Endothelial cell of umbilical vein (primary cell): ENCODE data around the gene KCNJ15. TPM values are rescaled to one million over a fixed set of nuclear protein-coding genes. Genes with fewer than 3 reads are reported as not detected.

Source experiments
- BruUV-seq: library from RNA; stranded (reverse); fragments of 400-500 nt; replicated peaks from 2 replicates; lab custom pipeline; 2021; lab: Mats Ljungman, UMichigan
- CTCF ChIA-PET: fragments of 300-600, 350-600 bp; sonication (Branson Sonifier 250); formaldehyde crosslinking; loops from one replicate; lab custom pipeline; 2021; ENCODE audit warnings: antibody characterized with exemption, inconsistent platforms; lab: Charles Lee
- POLR2A ChIA-PET: fragments of 300-600, 350-600 bp; sonication (Branson Sonifier 250); formaldehyde crosslinking; loops from one replicate; lab custom pipeline; 2021; ENCODE audit warnings: antibody characterized with exemption, inconsistent platforms; lab: Charles Lee
- DNase-seq: peaks from one replicate; pipeline ENCODE4 v3.0.0-alpha.2; 2011; ENCODE audit warnings: low read depth, low spot score
- FAIRE-seq: peaks from 2 replicates; lab custom pipeline; 2011; peaks lifted over from hg19 to GRCh38; lab: Jason Lieb, UNC
- H2AFZ ChIP-seq: 2 replicates; pipeline ENCODE4 v1.6.0; 2012; ENCODE audit warnings: low read depth, low read length, control low read depth, inconsistent platforms
- H3K27ac ChIP-seq: 2 replicates; pipeline ENCODE4 v1.5.1; 2011; ENCODE audit warnings: low read depth, mild to moderate bottlenecking, control low read depth, low read length, moderate library complexity; ENCODE audit not compliant: insufficient read depth
- H3K27me3 ChIP-seq, 2 experiments: 2 replicates each; pipeline versions ENCODE4 v1.6.0 to v1.6.1; 2011; ENCODE audit warnings: low read length in 2 of 2, mixed read lengths in 1 of 2; ENCODE audit not compliant: control insufficient read depth in 2 of 2, insufficient read depth in 2 of 2
- H3K36me3 ChIP-seq, 2 experiments: 2 replicates in 1 of 2; 3 replicates in 1 of 2; pipeline ENCODE4 v1.5.1; 2011; ENCODE audit warnings: low read length in 2 of 2, mild to moderate bottlenecking in 1 of 2, moderate library complexity in 1 of 2; ENCODE audit not compliant: control insufficient read depth in 2 of 2, insufficient read depth in 2 of 2; ENCODE audit errors: extremely low read depth in 1 of 2
- H3K4me1 ChIP-seq: 3 replicates; pipeline ENCODE4 v1.5.1; 2011; ENCODE audit warnings: mild to moderate bottlenecking, low read length; ENCODE audit not compliant: control insufficient read depth, insufficient read depth; ENCODE audit errors: extremely low read depth
- H3K4me2 ChIP-seq: 2 replicates; pipeline ENCODE4 v1.6.1; 2011; ENCODE audit warnings: low read length, control low read depth, mixed read lengths; ENCODE audit not compliant: insufficient read depth
- H3K4me3 ChIP-seq, 3 experiments: fragments of 200-600 bp in 1 of 3; sonication (generic), shearing (Covaris generic) in 1 of 3; replicated peaks in 1 of 3; 2 replicates each; pipeline ENCODE4 v1.5.1; 2011 to 2016; ENCODE audit warnings: control low read depth in 3 of 3, low read length in 3 of 3, mild to moderate bottlenecking in 2 of 3, inconsistent platforms in 1 of 3, low read depth in 1 of 3, moderate library complexity in 1 of 3; ENCODE audit not compliant: insufficient read depth in 1 of 3
- H3K79me2 ChIP-seq: 2 replicates; pipeline ENCODE4 v1.6.0; 2012; ENCODE audit warnings: low read length, inconsistent platforms; ENCODE audit not compliant: control insufficient read depth, insufficient read depth
- H3K9ac ChIP-seq: replicated peaks from 2 replicates; pipeline ENCODE3; 2011; ENCODE audit warnings: low read length, control low read depth; ENCODE audit not compliant: insufficient read depth; ENCODE audit errors: extremely low read depth
- H3K9me1 ChIP-seq: replicated peaks from 3 replicates; pipeline ENCODE4 v1.6.0; 2011; ENCODE audit warnings: mild to moderate bottlenecking, low read length; ENCODE audit not compliant: control insufficient read depth, insufficient read depth; ENCODE audit errors: extremely low read depth
- H3K9me3 ChIP-seq: replicated peaks from 2 replicates; pipeline ENCODE4 v1.5.1; 2012; ENCODE audit warnings: low read length, inconsistent platforms; ENCODE audit not compliant: control insufficient read depth, insufficient read depth
- H4K20me1 ChIP-seq: replicated peaks from 2 replicates; pipeline ENCODE3; 2011; ENCODE audit warnings: mild to moderate bottlenecking, low read length; ENCODE audit not compliant: control insufficient read depth, insufficient read depth; ENCODE audit errors: extremely low read depth
- EZH2 ChIP-seq: IDR thresholded peaks from 2 replicates; pipeline ENCODE4 v1.6.1; 2012; ENCODE audit warnings: borderline replicate concordance, low read depth, mild to moderate bottlenecking, moderate library complexity, low read length, inconsistent platforms; ENCODE audit not compliant: severe bottlenecking
- FOS ChIP-seq: IDR thresholded peaks from 2 replicates; pipeline ENCODE4 v1.6.1; 2011; ENCODE audit warnings: mild to moderate bottlenecking, low read length, moderate library complexity, borderline replicate concordance; ENCODE audit not compliant: insufficient read depth
- GATA2 ChIP-seq: IDR thresholded peaks from 2 replicates; pipeline ENCODE4 v1.7.0; 2011; ENCODE audit warnings: low read depth, mild to moderate bottlenecking, moderate library complexity, mixed read lengths, low read length; ENCODE audit not compliant: insufficient read length, insufficient read depth
- JUN ChIP-seq: IDR thresholded peaks from 2 replicates; pipeline ENCODE4 v1.6.1; 2011; ENCODE audit warnings: borderline replicate concordance, low read depth; ENCODE audit not compliant: insufficient read length, insufficient read depth
- MAX ChIP-seq: IDR thresholded peaks from 2 replicates; pipeline ENCODE4 v1.6.1; 2011; ENCODE audit not compliant: insufficient read depth, insufficient read length
- MYC ChIP-seq: IDR thresholded peaks from one replicate; pipeline ENCODE4 v1.6.1; 2011; ENCODE audit warnings: mild to moderate bottlenecking, low read depth, low read length
- POLR2A ChIP-seq: IDR thresholded peaks from 2 replicates; pipeline ENCODE4 v1.6.1; 2012; ENCODE audit warnings: low read depth, mild to moderate bottlenecking, control low read depth, low read length
- POLR2AphosphoS5 ChIP-seq: IDR thresholded peaks from 2 replicates; pipeline ENCODE4 v1.6.1; 2012; ENCODE audit warnings: low read depth, mild to moderate bottlenecking, control low read depth, low read length, moderate library complexity; ENCODE audit not compliant: insufficient read depth
- dilution Hi-C: fragments of 300-500 bp; cut with MboI; formaldehyde crosslinking; loops from one replicate; pipeline ENCODE4 v1.15.0; 2019; ENCODE audit warnings: low sequenced_read_pairs; ENCODE audit not compliant: extremely low pct_ligation_motif_present
- intact Hi-C: fragments of 100-400 bp; cut with micrococcal nuclease; formaldehyde crosslinking; loops from one replicate; pipeline ENCODE4 v1.10.0; 2022
- polyA plus RNA-seq, 4 experiments: library from polyadenylated mRNA; depleted of rRNA in 3 of 4; stranded (reverse) in 3 of 4; unstranded in 1 of 4; fragments of >200 nt; gene quantifications; 2 replicates each; pipeline versions ENCODE4 v1.2.1 to v1.2.3, GENCODE V29; 2011 to 2012; ENCODE audit warnings: missing spikeins in 1 of 4
- total RNA-seq: library from RNA; stranded (reverse); gene quantifications from 2 replicates; pipeline ENCODE4 v1.2.3, GENCODE V29; 2021

Gene KCNJ15
- total and polyA plus RNA-seq, 2 donors (not counting 3 experiments of a cell fraction or from before 2014, with no cell fraction given), result 1.4 to 1.5 TPM

- intact Hi-C loops, result loop anchor here (1.0 to 2.0 kb wide), 2 partner anchors 17 to 45 kb away; no protein-coding TSS in a partner anchor
- no TSS peak for BruUV-seq
- ChIA-PET POLR2A (no interaction called here), CTCF (interaction anchor here (0.6 to 2.1 kb wide), 5 partner anchors 11 to 71 kb away, joined by 3 to 7 read pairs (median 3); no protein-coding TSS in a partner anchor)
- DNase-seq, result peak; percentile 73
- peak overlapping the region; percentile 69 for H2AFZ ChIP-seq
- H3K9me3 ChIP-seq, result no peaks in the 10 kb centered on the region
- peak overlapping the region; percentile 41 for H3K27ac ChIP-seq
- peak; percentile 88 for FAIRE-seq
- H4K20me1 ChIP-seq, result no peaks in the 10 kb centered on the region
- dilution Hi-C loops, result no loop called here
- TF ChIP-seq GATA2 (peak; percentile 73), POLR2AphosphoS5 (peak; percentile 63), MYC (peak; percentile 15), MAX (no peak), POLR2A (no peak), EZH2 (no peak), JUN (no peak), FOS (peak; percentile 77)
- H3K36me3 ChIP-seq, result no peaks in the 10 kb centered on the region
- H3K4me1 ChIP-seq, result peaks cover 6% of the 10 kb centered on the region
- no peaks in the 10 kb centered on the region for H3K79me2 ChIP-seq
- H3K9me1 ChIP-seq, result no peaks in the 10 kb centered on the region
- peak overlapping the region; percentile 1 for H3K4me2 ChIP-seq
- H3K9ac ChIP-seq, result no peak overlapping the region
- peaks cover 0 to 3% of the 10 kb centered on the region in 2 experiments for H3K27me3 ChIP-seq
- H3K4me3 ChIP-seq, result no peak overlapping the region
These were observed 33.1 kb downstream of the KCNJ15 start for GRCh38 chr21:38289705-38290485.
